Mucosa of descending colon (tissue), 3 donors: ENCODE data around the gene LRCOL1. TPM values are rescaled to one million over a fixed set of nuclear protein-coding genes. Genes with fewer than 3 reads are reported as not detected.

ENCODE experiments used
- ATAC-seq: fragments of 200-7000 bp; cut with Tn5 transposase; one replicate; pipeline ENCODE4 v1.9.1; 2020; ENCODE audit warnings: mild to moderate bottlenecking, moderate library complexity
- DNase-seq, 3 donors: peaks; one replicate each; pipeline ENCODE4 v3.0.0-alpha.2; 2020
- H3K36me3 ChIP-seq: fragments of 200-600 bp; one replicate; pipeline ENCODE4 v1.8.0; 2021; ENCODE audit warnings: low read depth, mild to moderate bottlenecking
- H3K4me1 ChIP-seq: fragments of 200-600 bp; one replicate; pipeline ENCODE4 v1.8.0; 2021; ENCODE audit warnings: low read depth, mild to moderate bottlenecking
- H3K4me3 ChIP-seq: fragments of 200-600 bp; one replicate; pipeline ENCODE4 v1.8.0; 2021; ENCODE audit warnings: mild to moderate bottlenecking
- H3K9me3 ChIP-seq: fragments of 200-600 bp; one replicate; pipeline ENCODE4 v1.8.0; 2021; ENCODE audit warnings: mild to moderate bottlenecking
- intact Hi-C, 2 donors: fragments of 100-400 bp; cut with DNase I in 1 of 2; cut with micrococcal nuclease in 1 of 2; formaldehyde crosslinking; loops; one replicate each; pipeline versions ENCODE4 v1.11.0 to v1.11.1; 2022; cut with DNase I, micrococcal nuclease
- microRNA-seq: library from miRNA; unstranded; fragments of <30 nt; microRNA quantifications from one replicate; pipeline ENCODE4, GENCODE V29; 2019
- total RNA-seq, 3 donors: library from RNA; stranded (reverse); fragmentation: NEBNext Ultra II Directional in 2 of 3; extraction: Animal tissue kit (Norgen Biotek cat#: 25700) in 2 of 3; gene quantifications; one replicate each; pipeline versions ENCODE4 v1.2.1 to v1.2.4, GENCODE V29; 2021 to 2023
- TF ChIP-seq, protein P1 (sequence below): fragments of 200-600 bp; IDR thresholded peaks from one replicate; pipeline ENCODE4 v1.8.0; 2022; ENCODE audit warnings: antibody characterized with exemption, mild to moderate bottlenecking
- donor health status: DM: no; HTN: no; CAD: no; lungs with moderate emphysema.
- donor health status: DM: no; HTN: no; CAD: no.
- donor health status: DM: no; HTN: yes; CAD: no.

The LRCOL1 gene
- total RNA-seq, 3 donors from 2014 or later: not detected

DNA sequence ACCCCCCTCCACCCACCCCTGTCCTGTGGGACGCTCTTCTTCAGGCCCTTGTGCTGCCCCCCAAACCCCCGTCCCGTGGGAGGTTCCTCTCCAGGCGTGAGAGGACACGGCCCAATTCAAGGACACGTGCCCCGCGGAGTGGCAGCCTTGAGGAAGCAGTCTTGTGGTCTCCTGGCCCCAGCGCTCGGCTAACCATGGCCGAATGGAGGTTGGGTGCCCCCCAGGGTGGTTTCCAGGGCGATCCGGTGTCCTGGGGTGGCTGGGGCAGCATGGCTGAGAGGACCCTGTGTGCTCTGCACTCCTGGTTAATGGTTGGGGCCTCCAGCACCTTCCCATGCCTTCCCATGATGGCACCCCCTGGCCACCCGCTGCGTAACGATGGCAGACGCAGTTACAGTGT lies 53.6 kb downstream of the LRCOL1 start:
- peaks cover 12% of the 10 kb centered on the region for H3K4me1 ChIP-seq
- no peaks in the 10 kb centered on the region for H3K9me3 ChIP-seq
- DNase-seq (no peak), ATAC-seq (no peak)
- TF ChIP-seq, protein P1, sequence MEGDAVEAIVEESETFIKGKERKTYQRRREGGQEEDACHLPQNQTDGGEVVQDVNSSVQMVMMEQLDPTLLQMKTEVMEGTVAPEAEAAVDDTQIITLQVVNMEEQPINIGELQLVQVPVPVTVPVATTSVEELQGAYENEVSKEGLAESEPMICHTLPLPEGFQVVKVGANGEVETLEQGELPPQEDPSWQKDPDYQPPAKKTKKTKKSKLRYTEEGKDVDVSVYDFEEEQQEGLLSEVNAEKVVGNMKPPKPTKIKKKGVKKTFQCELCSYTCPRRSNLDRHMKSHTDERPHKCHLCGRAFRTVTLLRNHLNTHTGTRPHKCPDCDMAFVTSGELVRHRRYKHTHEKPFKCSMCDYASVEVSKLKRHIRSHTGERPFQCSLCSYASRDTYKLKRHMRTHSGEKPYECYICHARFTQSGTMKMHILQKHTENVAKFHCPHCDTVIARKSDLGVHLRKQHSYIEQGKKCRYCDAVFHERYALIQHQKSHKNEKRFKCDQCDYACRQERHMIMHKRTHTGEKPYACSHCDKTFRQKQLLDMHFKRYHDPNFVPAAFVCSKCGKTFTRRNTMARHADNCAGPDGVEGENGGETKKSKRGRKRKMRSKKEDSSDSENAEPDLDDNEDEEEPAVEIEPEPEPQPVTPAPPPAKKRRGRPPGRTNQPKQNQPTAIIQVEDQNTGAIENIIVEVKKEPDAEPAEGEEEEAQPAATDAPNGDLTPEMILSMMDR: no peak
- H3K36me3 ChIP-seq: no peaks in the 10 kb centered on the region
- intact Hi-C loops: no loop called here
- H3K4me3 ChIP-seq: no peak overlapping the region

DNA sequence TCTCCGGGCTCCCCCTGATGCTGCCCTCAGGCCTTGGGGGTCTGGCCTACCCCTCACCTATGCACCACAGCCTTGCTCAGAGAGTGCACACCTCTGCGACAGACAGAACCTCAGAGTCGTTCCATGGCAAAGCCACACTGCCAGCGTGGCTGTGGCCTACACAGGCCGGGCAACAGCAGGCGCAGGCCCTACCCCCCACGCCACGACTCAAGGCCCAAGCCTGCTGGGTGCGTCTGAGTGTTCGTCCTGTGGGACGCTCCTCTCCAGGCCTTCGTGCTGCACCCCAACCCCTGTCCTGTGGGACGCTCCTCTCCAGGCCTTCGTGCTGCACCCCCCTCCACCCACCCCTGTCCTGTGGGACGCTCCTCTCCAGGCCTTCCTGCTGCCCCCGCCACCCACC lies 54.2 kb downstream of the LRCOL1 start:
- intact Hi-C loops: no loop called here
- Histone ChIP-seq H3K36me3 (no peaks in the 10 kb centered on the region), H3K9me3 (no peaks in the 10 kb centered on the region), H3K4me3 (no peak overlapping the region), H3K4me1 (peaks cover 10% of the 10 kb centered on the region)
- DNase-seq (no peak), ATAC-seq (no peak)
- TF ChIP-seq, protein P1: no peak

DNA sequence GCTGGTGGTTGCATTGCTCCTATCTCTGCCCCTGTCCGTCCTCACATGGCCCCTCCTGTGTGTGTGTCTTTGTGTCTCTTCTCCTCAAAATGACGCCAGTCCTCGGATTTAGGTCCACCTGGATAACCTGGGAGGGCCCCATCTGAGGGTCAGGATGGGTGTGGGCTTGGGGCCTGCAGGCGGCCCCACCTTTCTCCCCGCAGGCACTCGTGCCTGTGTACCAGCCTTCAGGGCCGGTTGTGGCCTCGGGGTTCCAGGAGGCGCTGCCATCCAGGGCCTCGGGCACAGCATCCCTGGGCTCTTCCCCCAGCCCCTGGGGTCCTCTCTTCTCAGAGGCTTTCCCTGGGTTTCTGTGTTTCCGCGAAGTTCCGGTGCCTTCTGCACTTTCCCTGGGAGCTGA lies 54.7 kb downstream of the LRCOL1 start:
- no peak for DNase-seq
- intact Hi-C loops: no loop called here
- ATAC-seq: no peak
- TF ChIP-seq, protein P1: no peak
- no peaks in the 10 kb centered on the region for H3K9me3 ChIP-seq
- H3K4me1 ChIP-seq: peaks cover 4% of the 10 kb centered on the region
- no peak overlapping the region for H3K4me3 ChIP-seq
- no peaks in the 10 kb centered on the region for H3K36me3 ChIP-seq

DNA sequence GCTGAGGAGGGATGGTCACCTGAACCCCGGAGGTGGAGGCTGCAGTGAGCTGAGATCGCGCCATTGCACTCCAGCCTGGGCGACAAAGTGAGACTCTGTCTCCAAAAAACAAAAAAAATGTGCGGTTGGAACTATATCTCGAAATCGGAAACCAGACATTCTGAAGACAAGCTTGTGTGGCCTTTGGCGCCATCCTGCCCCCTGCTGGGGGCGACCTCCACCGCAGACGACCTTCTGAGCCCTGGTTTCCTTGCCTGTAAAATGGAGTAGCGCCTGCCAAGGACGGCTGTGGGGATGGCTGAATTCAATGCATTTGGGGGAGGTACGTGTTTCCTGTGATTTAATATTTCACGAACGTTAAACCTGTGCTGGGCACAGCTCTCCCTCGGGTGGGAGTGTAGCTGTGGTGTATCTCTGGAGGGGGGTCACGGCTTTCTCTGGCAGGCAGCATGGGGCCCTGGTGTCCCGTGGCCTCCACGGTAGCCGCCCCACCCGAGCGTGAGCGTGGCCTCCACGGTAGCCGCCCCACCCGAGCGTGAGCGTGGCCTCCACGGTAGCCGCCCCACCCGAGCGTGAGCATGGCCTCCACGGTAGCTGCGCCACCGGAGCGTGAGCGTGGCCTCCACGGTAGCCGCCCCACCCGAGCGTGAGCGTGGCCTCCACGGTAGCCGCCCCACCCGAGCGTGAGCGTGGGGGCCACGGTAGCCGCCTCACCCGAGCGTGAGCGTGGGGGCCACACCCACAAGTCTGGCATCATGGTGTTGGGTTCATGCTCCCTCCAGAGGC lies 55.3 kb downstream of the LRCOL1 start:
- Histone ChIP-seq H3K4me1 (peaks cover 3% of the 10 kb centered on the region), H3K9me3 (no peaks in the 10 kb centered on the region), H3K4me3 (no peak overlapping the region), H3K36me3 (no peaks in the 10 kb centered on the region)
- ATAC-seq: no peak
- peak in 1 of 3 donors; percentile 21 for DNase-seq
- intact Hi-C loops: no loop called here
- TF ChIP-seq, protein P1: no peak

Small RNA genes within 50 kb of the gene (microRNA-seq; reads per million reads assigned to microRNA genes)
- gene MIR6763: 0.93 reads per million

Other genes with a start within 250 kb of the LRCOL1 start
- gene FBRSL1, start 120.4 kb downstream of the LRCOL1 start, total RNA-seq: 10 to 100 TPM; 54.7 to 68.5 (median 55.6) TPM
- gene P2RX2, start 8.2 kb upstream of the LRCOL1 start, total RNA-seq: 1 to 10 TPM in 1 of 3 donors, under 1 TPM in 2; 0.19 to 1.4 (median 0.32) TPM
- gene POLE, start 76.8 kb upstream of the LRCOL1 start, total RNA-seq: 10 to 100 TPM; 45.0 to 72.2 (median 55.1) TPM
- 100 to 1,000 TPM in 1 of 3 donors, 10 to 100 TPM in 2; 52.1 to 141 (median 66.3) TPM for gene PXMP2, start 77.0 kb upstream of the LRCOL1 start, total RNA-seq
- 10 to 100 TPM; 25.5 to 38.9 (median 30.9) TPM for gene PGAM5, start 100.3 kb upstream of the LRCOL1 start, total RNA-seq
- 10 to 100 TPM; 48.3 to 60.7 (median 52.5) TPM for gene ANKLE2, start 151.2 kb upstream of the LRCOL1 start, total RNA-seq
- gene GOLGA3, start 218.3 kb upstream of the LRCOL1 start, total RNA-seq: 10 to 100 TPM; 71.6 to 91.0 (median 89.6) TPM